HFF-Myc (cell line): ENCODE measurements around the gene CACNA1I.

Source experiments
- DNase-seq: peaks from one replicate; pipeline ENCODE4 v3.0.0-alpha.2; 2011; ENCODE audit warnings: low read depth; ENCODE audit errors: extremely low read depth
- H3K4me3 ChIP-seq: replicated peaks from 2 replicates; pipeline ENCODE4 v1.5.1; 2011; ENCODE audit warnings: low read depth, mild to moderate bottlenecking, control low read depth, low read length
- CTCF ChIP-seq: IDR thresholded peaks from 2 replicates; pipeline ENCODE4 v1.5.1; 2012; ENCODE audit warnings: mild to moderate bottlenecking, low read depth, low read length, control low read depth; ENCODE audit errors: missing control alignments

The CACNA1I gene

GRCh38 chr22:39666926-39667325 is 96.4 kb downstream of the CACNA1I start:
- DNase-seq, result no peak
- TF ChIP-seq CTCF, result no peak

GRCh38 chr22:39669432-39669831 is 98.9 kb downstream of the CACNA1I start:
- TF ChIP-seq CTCF, result no peak
- H3K4me3 ChIP-seq, result no peak overlapping the region
- no peak for DNase-seq

More at GRCh38 chr22:39666926-39667325, 96.4 kb downstream of the CACNA1I start:
- no peak overlapping the region for H3K4me3 ChIP-seq

- H3K4me3 ChIP-seq, result no peak overlapping the region
- DNase-seq, result no peak
- no peak for TF ChIP-seq CTCF
Observed at GRCh38 chr22:39671936-39672335, 101.4 kb downstream of the CACNA1I start.

GRCh38 chr22:39674536-39674935 is 104.0 kb downstream of the CACNA1I start:
- TF ChIP-seq CTCF, result no peak
- DNase-seq, result no peak
- H3K4me3 ChIP-seq, result no peak overlapping the region

- H3K4me3 ChIP-seq, result no peak overlapping the region
- no peak for DNase-seq
- TF ChIP-seq CTCF, result no peak
Observed at GRCh38 chr22:39675947-39676346, 105.4 kb downstream of the CACNA1I start.

GRCh38 chr22:39677967-39678366 is 107.4 kb downstream of the CACNA1I start:
- no peak for TF ChIP-seq CTCF
- no peak for DNase-seq
- H3K4me3 ChIP-seq, result no peak overlapping the region

- TF ChIP-seq CTCF, result no peak
- DNase-seq, result no peak
- H3K4me3 ChIP-seq, result no peak overlapping the region
Observed at GRCh38 chr22:39678862-39679490, 108.4 kb downstream of the CACNA1I start.
